Activated naive CD4-positive, alpha-beta T cell treated with Interleukin-2 at 50 U/mL for 16 hours (primary cell): ENCODE data around the gene DNAJA4.
"Not testable (repeated sequence)": the region's sequence is repeated elsewhere in the genome, so short reads cannot be mapped to it uniquely, and the experiment has no call there.

Experiments
- DNase-seq: peaks from one replicate; pipeline ENCODE4 v3.0.0-alpha.2; 2020

DNAJA4 gene

GRCh38 chr15:78244893-78245292 is 19.5 kb upstream of the DNAJA4 start:
- DNase-seq, result no peak

- DNase-seq, result not testable (repeated sequence)
These were observed 19.0 kb upstream of the DNAJA4 start for GRCh38 chr15:78245392-78245791.

- DNase-seq, result not testable (repeated sequence)
These were observed 18.3 kb upstream of the DNAJA4 start for GRCh38 chr15:78245976-78246620.

- no peak for DNase-seq
These were observed 16.5 kb upstream of the DNAJA4 start for GRCh38 chr15:78247911-78248310.

- DNase-seq, result no peak
These were observed 15.2 kb upstream of the DNAJA4 start for GRCh38 chr15:78249131-78249530.

- DNase-seq, result no peak
These were observed 13.2 kb upstream of the DNAJA4 start for GRCh38 chr15:78251136-78251535.

GRCh38 chr15:78255421-78256043 is 8.8 kb upstream of the DNAJA4 start:
- no peak for DNase-seq

GRCh38 chr15:78256044-78256437 is 8.3 kb upstream of the DNAJA4 start:
- no peak for DNase-seq

- DNase-seq, result no peak
These were observed 6.7 kb upstream of the DNAJA4 start for GRCh38 chr15:78257681-78258080.

GRCh38 chr15:78259232-78259631 is 5.1 kb upstream of the DNAJA4 start:
- no peak for DNase-seq

GRCh38 chr15:78260489-78260888 is 3.9 kb upstream of the DNAJA4 start:
- no peak for DNase-seq

GRCh38 chr15:78261062-78261461 is 3.3 kb upstream of the DNAJA4 start:
- no peak for DNase-seq

- DNase-seq, result no peak
These were observed 996 bp upstream of the DNAJA4 start for GRCh38 chr15:78263351-78263781.

- DNase-seq, result no peak
These were observed 457 bp upstream of the DNAJA4 start for GRCh38 chr15:78263907-78264303.

- DNase-seq, result no peak
These were observed 737 bp downstream of the DNAJA4 start for GRCh38 chr15:78265137-78265460.

GRCh38 chr15:78265752-78266224 is 1.4 kb downstream of the DNAJA4 start:
- no peak for DNase-seq

GRCh38 chr15:78266229-78266628 is 1.9 kb downstream of the DNAJA4 start:
- DNase-seq, result no peak

GRCh38 chr15:78266806-78267205 is 2.4 kb downstream of the DNAJA4 start:
- DNase-seq, result no peak

GRCh38 chr15:78272316-78272715 is 8.0 kb downstream of the DNAJA4 start:
- DNase-seq, result no peak

- no peak for DNase-seq
These were observed 8.4 kb downstream of the DNAJA4 start for GRCh38 chr15:78272776-78273175.

GRCh38 chr15:78274994-78275393 is 10.6 kb downstream of the DNAJA4 start:
- DNase-seq, result no peak

GRCh38 chr15:78276064-78276943 is 11.9 kb downstream of the DNAJA4 start:
- DNase-seq, result no peak

- no peak for DNase-seq
These were observed 16.1 kb downstream of the DNAJA4 start for GRCh38 chr15:78280319-78281072.
